Activated CD4-positive, alpha-beta T cell treated with anti-CD3 and anti-CD28 coated beads, Interleukin-2, Interleukin-4, amounts not matched to agents 100 ng/mL and 50 ng/mL, durations not matched to agents 16 hours and 8 hours (primary cell): ENCODE data around the gene GLIPR2.
"Not testable (repeated sequence)": the region's sequence is repeated elsewhere in the genome, so short reads cannot be mapped to it uniquely, and the experiment has no call there.

Experiments used
- DNase-seq: peaks from one replicate; pipeline ENCODE4 v3.0.0-alpha.2; 2020; ENCODE audit warnings: low spot score

Gene GLIPR2

GRCh38 chr9:36144309-36145232 lies 8.0 kb downstream of the GLIPR2 start:
- peak; percentile 35 for DNase-seq

GRCh38 chr9:36145970-36146369 lies 9.4 kb downstream of the GLIPR2 start:
- DNase-seq, result no peak

GRCh38 chr9:36146651-36147050 lies 10.1 kb downstream of the GLIPR2 start:
- DNase-seq, result no peak

GRCh38 chr9:36147441-36148175 lies 11.1 kb downstream of the GLIPR2 start:
- DNase-seq, result no peak

GRCh38 chr9:36148311-36149051 lies 11.9 kb downstream of the GLIPR2 start:
- peak; percentile 88 for DNase-seq

- DNase-seq, result no peak
These were observed 12.7 kb downstream of the GLIPR2 start for GRCh38 chr9:36149197-36149596.

- no peak for DNase-seq
These were observed 14.2 kb downstream of the GLIPR2 start for GRCh38 chr9:36150574-36151315.

- DNase-seq, result peak; percentile 91
These were observed 15.0 kb downstream of the GLIPR2 start for GRCh38 chr9:36151316-36152210.

- no peak for DNase-seq
These were observed 16.4 kb downstream of the GLIPR2 start for GRCh38 chr9:36152741-36153438.

GRCh38 chr9:36153746-36154145 lies 17.2 kb downstream of the GLIPR2 start:
- no peak for DNase-seq

GRCh38 chr9:36154331-36154952 lies 17.9 kb downstream of the GLIPR2 start:
- no peak for DNase-seq

GRCh38 chr9:36156116-36156515 lies 19.6 kb downstream of the GLIPR2 start:
- no peak for DNase-seq

- no peak for DNase-seq
These were observed 21.6 kb downstream of the GLIPR2 start for GRCh38 chr9:36158122-36158521.

- no peak for DNase-seq
These were observed 22.4 kb downstream of the GLIPR2 start for GRCh38 chr9:36158917-36159316.

GRCh38 chr9:36159509-36159908 lies 23.0 kb downstream of the GLIPR2 start:
- DNase-seq, result not testable (repeated sequence)

GRCh38 chr9:36160126-36160525 lies 23.6 kb downstream of the GLIPR2 start:
- not testable (repeated sequence) for DNase-seq

- no peak for DNase-seq
These were observed 24.7 kb downstream of the GLIPR2 start for GRCh38 chr9:36161187-36161586.

- DNase-seq, result no peak
These were observed 25.7 kb downstream of the GLIPR2 start for GRCh38 chr9:36162211-36162738.

- DNase-seq, result no peak
These were observed 26.7 kb downstream of the GLIPR2 start for GRCh38 chr9:36163049-36163785.
